HepG2 (cell line): ENCODE data around the gene CCR8. TPM values are rescaled to one million over a fixed set of nuclear protein-coding genes. Genes with fewer than 3 reads are reported as not detected.

ENCODE experiments used
- ATAC-seq: fragments of 200-7000 bp; cut with Tn5 transposase; 3 replicates; pipeline ENCODE4 v1.9.1; 2020; ENCODE audit warnings: mild to moderate bottlenecking, moderate library complexity
- BruUV-seq: library from RNA; stranded (reverse); fragments of 400-500 nt; replicated peaks from 2 replicates; lab custom pipeline; 2021; lab: Mats Ljungman, UMichigan
- CTCF ChIA-PET: fragments of 300-600 bp; formaldehyde crosslinking; extraction: SDS; loops from one replicate; lab custom pipeline; 2021; ENCODE audit warnings: low total read pairs, inconsistent platforms, low intra/inter-chr PET ratio; lab: Yijun Ruan, JAX
- POLR2A ChIA-PET: fragments of 350-600 bp; sonication (Branson Sonifier 250); formaldehyde crosslinking; loops from one replicate; lab custom pipeline; 2020; ENCODE audit warnings: antibody characterized with exemption, inconsistent platforms; lab: Yijun Ruan, JAX
- DNase-seq: peaks from one replicate; pipeline ENCODE4 v3.0.0-alpha.2; 2015; ENCODE audit warnings: low spot score
- FAIRE-seq: peaks from 3 replicates; lab custom pipeline; 2011; peaks lifted over from hg19 to GRCh38; lab: Jason Lieb, UNC
- H2AFZ ChIP-seq: one replicate; pipeline ENCODE4 v1.6.1; 2011; ENCODE audit warnings: low read length, inconsistent platforms
- H3K27ac ChIP-seq: fragments of 300-600 bp; 3 replicates; pipeline ENCODE4 v1.8.0; 2011; ENCODE audit warnings: mixed run types, mild to moderate bottlenecking, mixed read lengths, low read length, inconsistent platforms; ENCODE audit not compliant: insufficient read depth; ENCODE audit errors: extremely low read length
- H3K27me3 ChIP-seq, 2 experiments: fragments of 200-600 bp in 1 of 2; 2 replicates in 1 of 2; 3 replicates in 1 of 2; pipeline versions ENCODE4 v1.6.0 to v1.8.0; 2011; ENCODE audit warnings: low read length in 2 of 2, mild to moderate bottlenecking in 2 of 2, moderate library complexity in 2 of 2, inconsistent platforms in 1 of 2; ENCODE audit not compliant: insufficient read depth in 2 of 2, control insufficient read depth in 1 of 2
- H3K36me3 ChIP-seq, 2 experiments: fragments of 200-600 bp in 1 of 2; replicated peaks in 1 of 2; 2 replicates in 1 of 2; 3 replicates in 1 of 2; pipeline versions ENCODE4 v1.5.1 to v1.8.0; 2011; ENCODE audit warnings: low read length in 2 of 2, inconsistent platforms in 1 of 2; ENCODE audit not compliant: insufficient read depth in 2 of 2, control insufficient read depth in 1 of 2
- H3K4me1 ChIP-seq: 2 replicates; pipeline ENCODE4 v1.5.1; 2012; ENCODE audit warnings: low read length, inconsistent platforms; ENCODE audit not compliant: insufficient read depth
- H3K4me2 ChIP-seq: 2 replicates; pipeline ENCODE4 v1.6.0; 2011; ENCODE audit warnings: low read depth, low read length, inconsistent platforms
- H3K4me3 ChIP-seq, 3 experiments: fragments of 200-600 bp in 1 of 3; sonication (generic), shearing (Covaris generic) in 1 of 3; replicated peaks in 1 of 3; 2 replicates each; pipeline ENCODE4 v1.5.1; 2011 to 2016; ENCODE audit warnings: low read length in 3 of 3, inconsistent platforms in 2 of 3, low read depth in 2 of 3, mild to moderate bottlenecking in 2 of 3, control low read depth in 1 of 3, mixed read lengths in 1 of 3; ENCODE audit not compliant: insufficient read depth in 1 of 3
- H3K79me2 ChIP-seq: one replicate; pipeline ENCODE4 v1.6.1; 2011; ENCODE audit warnings: low read length, inconsistent platforms; ENCODE audit not compliant: insufficient read depth
- H3K9ac ChIP-seq: 2 replicates; pipeline ENCODE4 v1.6.0; 2011; ENCODE audit warnings: mild to moderate bottlenecking, low read depth, low read length, inconsistent platforms; ENCODE audit not compliant: insufficient read depth
- H3K9me3 ChIP-seq: 2 replicates; pipeline ENCODE4 v1.5.1; 2012; ENCODE audit warnings: mild to moderate bottlenecking, low read length
- H4K20me1 ChIP-seq: 2 replicates; pipeline ENCODE4 v1.6.0; 2011; ENCODE audit warnings: inconsistent platforms, mild to moderate bottlenecking, low read length, moderate library complexity; ENCODE audit not compliant: insufficient read depth
- CBX2 ChIP-seq, 2 experiments: fragments of 200-600 bp in 1 of 2; sonication (generic); formaldehyde crosslinking in 1 of 2; IDR thresholded peaks; 2 replicates each; pipeline versions ENCODE4 v1.7.0 to v1.8.1; 2018 to 2022; ENCODE audit warnings: low read depth in 2 of 2, low read length in 1 of 2, mild to moderate bottlenecking in 1 of 2, missing genetic modification reagents in 1 of 2
- MTA1 ChIP-seq: sonication (generic); formaldehyde crosslinking; IDR thresholded peaks from 2 replicates; pipeline ENCODE4 v1.4.0; 2020; ENCODE audit warnings: missing genetic modification reagents, mild to moderate bottlenecking, borderline replicate concordance
- NPAS2 ChIP-seq: sonication (generic); formaldehyde crosslinking; IDR thresholded peaks from 2 replicates; pipeline ENCODE4 v1.8.0; 2022; ENCODE audit warnings: mild to moderate bottlenecking, missing genetic modification reagents, borderline replicate concordance
- RXRB ChIP-seq: IDR thresholded peaks from 2 replicates; pipeline ENCODE4 v1.6.1; 2016; ENCODE audit warnings: borderline replicate concordance, missing genetic modification reagents, missing compliant biosample characterization
- SIX1 ChIP-seq: sonication (generic); formaldehyde crosslinking; IDR thresholded peaks from 2 replicates; pipeline ENCODE4 v1.4.0; 2020; ENCODE audit warnings: missing genetic modification reagents, borderline replicate concordance
- ZBTB21 ChIP-seq: sonication (generic); formaldehyde crosslinking; IDR thresholded peaks from 2 replicates; pipeline ENCODE4 v1.4.0; 2020; ENCODE audit warnings: missing genetic modification reagents
- ZBTB38 ChIP-seq: sonication (generic); formaldehyde crosslinking; IDR thresholded peaks from 2 replicates; pipeline ENCODE4 v1.5.1; 2020; ENCODE audit warnings: mild to moderate bottlenecking, missing genetic modification reagents
- ZNF101 ChIP-seq: sonication (generic); formaldehyde crosslinking; IDR thresholded peaks from 2 replicates; pipeline ENCODE4 v1.4.0; 2020; ENCODE audit warnings: mild to moderate bottlenecking, low read depth, missing genetic modification reagents, borderline replicate concordance
- ZNF20 ChIP-seq: sonication (generic); formaldehyde crosslinking; IDR thresholded peaks from 2 replicates; pipeline ENCODE4 v1.4.0; 2020; ENCODE audit warnings: mild to moderate bottlenecking, moderate library complexity, missing genetic modification reagents
- ZNF234 ChIP-seq: sonication (generic); formaldehyde crosslinking; conservative IDR thresholded peaks from 2 replicates; pipeline ENCODE4 v1.5.1; 2020; ENCODE audit warnings: mild to moderate bottlenecking, missing genetic modification reagents
- ZNF292 ChIP-seq: sonication (generic); formaldehyde crosslinking; IDR thresholded peaks from 2 replicates; pipeline ENCODE4 v1.8.1; 2022; ENCODE audit warnings: mild to moderate bottlenecking, low read depth, missing genetic modification reagents, borderline replicate concordance
- ZNF317 ChIP-seq: sonication (generic); formaldehyde crosslinking; IDR thresholded peaks from 2 replicates; pipeline ENCODE4 v1.5.0; 2020; ENCODE audit warnings: mild to moderate bottlenecking, missing genetic modification reagents
- ZNF44 ChIP-seq: sonication (generic); formaldehyde crosslinking; IDR thresholded peaks from 2 replicates; pipeline ENCODE4 v1.5.1; 2020; ENCODE audit warnings: mild to moderate bottlenecking, missing genetic modification reagents
- ZNF543 ChIP-seq: sonication (generic); formaldehyde crosslinking; IDR thresholded peaks from 2 replicates; pipeline ENCODE4 v1.4.0; 2020; ENCODE audit warnings: mild to moderate bottlenecking, missing genetic modification reagents
- ZNF556 ChIP-seq: sonication (generic); formaldehyde crosslinking; IDR thresholded peaks from 2 replicates; pipeline ENCODE4 v1.4.0; 2020; ENCODE audit warnings: mild to moderate bottlenecking, missing genetic modification reagents, borderline replicate concordance
- ZNF607 ChIP-seq: sonication (generic); formaldehyde crosslinking; IDR thresholded peaks from 2 replicates; pipeline ENCODE4 v1.5.1; 2020; ENCODE audit warnings: missing genetic modification reagents, mild to moderate bottlenecking, borderline replicate concordance
- WGBS: methylation state at CpG from one replicate; pipeline ENCODE4 v1.1.6; 2017; ENCODE audit warnings: low lambda C conversion rate; 5-methylcytosine and 5-hydroxymethylcytosine counted together
- in situ Hi-C: cut with HindIII; loops from 2 replicates; pipeline ENCODE4 v1.10.0; 2017; ENCODE audit warnings: low pct_unique_long_range_greater_than_20kb; ENCODE audit not compliant: extremely low pct_ligation_motif_present
- intact Hi-C: fragments of 100-400 bp; cut with micrococcal nuclease; formaldehyde crosslinking; loops from one replicate; pipeline ENCODE4 v1.10.0; 2022; ENCODE audit not compliant: unreplicated experiment
- polyA plus RNA-seq, 8 experiments: library from polyadenylated mRNA; depleted of rRNA in 3 of 8; stranded (reverse) in 7 of 8; unstranded in 1 of 8; fragments of >200 nt; fragmentation: Illumina TruSeq in 4 of 8; extraction: Trizol in 4 of 8; gene quantifications; 2 replicates each; pipeline versions ENCODE4 v1.2.1 to v1.2.3, GENCODE V29; 2011 to 2016; ENCODE audit warnings: low read depth in 4 of 8, missing spikeins in 1 of 8, mixed read lengths in 1 of 8; ENCODE audit not compliant: insufficient read depth in 1 of 8
- total RNA-seq, 5 experiments: library from RNA; depleted of rRNA; stranded (reverse); fragments of >200 nt; fragmentation: Illumina TruSeq; extraction: Trizol; gene quantifications; 2 replicates each; pipeline ENCODE4 v1.2.3, GENCODE V29; 2016; ENCODE audit warnings: low read depth in 1 of 5
- TF ChIP-seq, protein P1 (sequence below): IDR thresholded peaks from 2 replicates; pipeline ENCODE4 v1.6.1; 2016
- TF ChIP-seq, protein P2 (sequence below): IDR thresholded peaks from 2 replicates; pipeline ENCODE4 v1.6.1; 2016; ENCODE audit warnings: low read depth, borderline replicate concordance
- TF ChIP-seq, protein P3 (sequence below): sonication (generic); formaldehyde crosslinking; IDR thresholded peaks from 2 replicates; pipeline ENCODE4 v1.8.0; 2022; ENCODE audit warnings: missing genetic modification reagents, mild to moderate bottlenecking, borderline replicate concordance

CCR8 gene
- total and polyA plus RNA-seq, 2 of the 13 experiments (the other 11 are each of a cell fraction or from before 2014, with no cell fraction given) = not detected

DNA sequence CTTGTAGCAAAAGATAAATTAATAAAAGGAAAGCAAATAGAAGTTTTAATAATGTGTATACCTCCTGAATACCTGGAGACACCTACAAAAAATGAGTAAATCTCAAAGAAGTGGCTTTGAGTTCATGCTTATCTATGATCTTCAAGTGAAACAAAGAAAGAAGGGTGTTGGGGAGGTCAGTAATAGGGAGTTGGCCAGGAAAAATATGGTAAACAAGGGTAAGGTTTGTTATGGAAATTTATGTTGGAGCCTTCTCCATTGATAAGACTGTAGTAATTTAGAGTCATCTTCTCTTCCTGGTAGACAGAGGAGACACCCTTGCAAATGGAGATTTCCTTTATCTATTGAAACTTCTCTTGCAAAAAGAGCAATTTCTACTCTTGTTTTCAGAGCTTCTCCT lies 6.6 kb upstream of the CCR8 start:
- FAIRE-seq (no peak), DNase-seq (no peak), ATAC-seq (no peak)
- Histone ChIP-seq H3K9ac (no peak overlapping the region), H3K4me1 (peaks cover 16% of the 10 kb centered on the region), H3K36me3 (no peaks in the 10 kb centered on the region), H2AFZ (no peak overlapping the region), H4K20me1 (no peaks in the 10 kb centered on the region), H3K4me3 (no peak overlapping the region), H3K9me3 (no peaks in the 10 kb centered on the region), H3K79me2 (no peaks in the 10 kb centered on the region), H3K27ac (no peak overlapping the region), H3K27me3 (no peaks in the 10 kb centered on the region), H3K4me2 (no peak overlapping the region)
- CTCF ChIA-PET = no interaction called here
- no peak for TF ChIP-seq ZNF607 (CRISPR knock-in tag)
- BruUV-seq = no TSS peak
- POLR2A ChIA-PET = no interaction called here
- in situ Hi-C loops (no loop called here), intact Hi-C loops (no loop called here)

DNA sequence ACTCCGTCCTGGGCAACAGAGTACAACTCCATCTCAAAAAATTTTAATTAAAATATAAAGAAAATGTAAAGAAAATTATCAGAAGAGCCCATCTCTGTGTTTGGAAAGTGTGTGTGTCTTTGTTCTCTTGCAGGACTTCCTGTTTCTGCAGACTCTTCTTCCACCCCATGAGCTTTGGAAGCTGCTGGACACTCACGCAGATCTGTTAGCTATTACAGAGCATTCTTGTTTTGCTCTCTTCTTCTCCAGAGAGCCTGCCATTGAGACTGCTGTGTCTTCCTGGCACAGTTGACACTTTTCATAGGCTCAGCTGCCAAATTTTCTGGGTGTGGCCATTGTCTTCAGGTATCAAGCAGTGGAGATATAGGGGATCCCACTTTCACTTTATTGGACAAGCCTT lies 6.0 kb upstream of the CCR8 start:
- ChIA-PET CTCF (no interaction called here), POLR2A (no interaction called here)
- ATAC-seq (no peak), FAIRE-seq (no peak), DNase-seq (no peak)
- H3K9me3 ChIP-seq = no peaks in the 10 kb centered on the region
- no peaks in the 10 kb centered on the region for H3K79me2 ChIP-seq
- no peak overlapping the region for H3K4me3 ChIP-seq
- no peaks in the 10 kb centered on the region for H3K27me3 ChIP-seq
- no peak overlapping the region for H3K9ac ChIP-seq
- no peak overlapping the region for H3K4me2 ChIP-seq
- no TSS peak for BruUV-seq
- peaks cover 11% of the 10 kb centered on the region for H3K4me1 ChIP-seq
- 48% methylated on average over 2 of the region's 2 CpGs for WGBS
- H3K36me3 ChIP-seq = no peaks in the 10 kb centered on the region
- H4K20me1 ChIP-seq = no peaks in the 10 kb centered on the region
- no peak overlapping the region for H2AFZ ChIP-seq
- in situ Hi-C loops = no loop called here
- intact Hi-C loops = no loop called here
- H3K27ac ChIP-seq = no peak overlapping the region
- TF ChIP-seq CBX2 (IDR thresholded peaks at IDR 0.05; ENCODE audit: low read depth, low read length) (no peak), CBX2 (CRISPR knock-in tag; IDR thresholded peaks at IDR 0.05; ENCODE audit: low read depth) (no peak), ZNF292 (no peak), ZNF556 (CRISPR knock-in tag) (no peak), ZNF20 (CRISPR knock-in tag) (no peak), NPAS2 (CRISPR knock-in tag) (no peak), SIX1 (CRISPR knock-in tag) (no peak), ZBTB21 (CRISPR knock-in tag) (no peak), ZNF317 (no peak), MTA1 (CRISPR knock-in tag) (no peak), RXRB (CRISPR knock-in tag) (no peak), ZNF543 (no peak), ZNF44 (CRISPR knock-in tag) (no peak), ZNF101 (CRISPR knock-in tag) (no peak), ZNF234 (CRISPR knock-in tag) (no peak), ZBTB38 (CRISPR knock-in tag) (no peak)
- TF ChIP-seq, protein P1, sequence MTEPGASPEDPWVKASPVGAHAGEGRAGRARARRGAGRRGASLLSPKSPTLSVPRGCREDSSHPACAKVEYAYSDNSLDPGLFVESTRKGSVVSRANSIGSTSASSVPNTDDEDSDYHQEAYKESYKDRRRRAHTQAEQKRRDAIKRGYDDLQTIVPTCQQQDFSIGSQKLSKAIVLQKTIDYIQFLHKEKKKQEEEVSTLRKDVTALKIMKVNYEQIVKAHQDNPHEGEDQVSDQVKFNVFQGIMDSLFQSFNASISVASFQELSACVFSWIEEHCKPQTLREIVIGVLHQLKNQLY = no peak
- TF ChIP-seq, protein P2, sequence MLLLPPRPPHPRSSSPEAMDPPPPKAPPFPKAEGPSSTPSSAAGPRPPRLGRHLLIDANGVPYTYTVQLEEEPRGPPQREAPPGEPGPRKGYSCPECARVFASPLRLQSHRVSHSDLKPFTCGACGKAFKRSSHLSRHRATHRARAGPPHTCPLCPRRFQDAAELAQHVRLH = no peak
- TF ChIP-seq, protein P3, sequence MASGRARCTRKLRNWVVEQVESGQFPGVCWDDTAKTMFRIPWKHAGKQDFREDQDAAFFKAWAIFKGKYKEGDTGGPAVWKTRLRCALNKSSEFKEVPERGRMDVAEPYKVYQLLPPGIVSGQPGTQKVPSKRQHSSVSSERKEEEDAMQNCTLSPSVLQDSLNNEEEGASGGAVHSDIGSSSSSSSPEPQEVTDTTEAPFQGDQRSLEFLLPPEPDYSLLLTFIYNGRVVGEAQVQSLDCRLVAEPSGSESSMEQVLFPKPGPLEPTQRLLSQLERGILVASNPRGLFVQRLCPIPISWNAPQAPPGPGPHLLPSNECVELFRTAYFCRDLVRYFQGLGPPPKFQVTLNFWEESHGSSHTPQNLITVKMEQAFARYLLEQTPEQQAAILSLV = no peak
